ENCODE data around the gene PAPPA2.
"Not testable (repeated sequence)": the region's sequence is repeated elsewhere in the genome, so short reads cannot be mapped to it uniquely, and the experiment has no call there.

The PAPPA2 gene

GRCh38 chr1:176603696-176604095, 140.7 kb downstream of the PAPPA2 start:
- no peak for DNase-seq (ENCODE audit: low read depth, low spot score)

- DNase-seq (ENCODE audit: low read depth, low spot score), result no peak
Measured at GRCh38 chr1:176604461-176604860, 141.5 kb downstream of the PAPPA2 start.

- DNase-seq (ENCODE audit: low read depth, low spot score), result no peak
Measured at GRCh38 chr1:176605176-176605575, 142.2 kb downstream of the PAPPA2 start.

- no peak for DNase-seq (ENCODE audit: low read depth, low spot score)
Measured at GRCh38 chr1:176609556-176610408, 146.8 kb downstream of the PAPPA2 start.

GRCh38 chr1:176612791-176613190, 149.8 kb downstream of the PAPPA2 start:
- no peak for DNase-seq (ENCODE audit: low read depth, low spot score)

GRCh38 chr1:176617881-176618280, 154.9 kb downstream of the PAPPA2 start:
- DNase-seq (ENCODE audit: low read depth, low spot score), result no peak

- DNase-seq (ENCODE audit: low read depth, low spot score), result no peak
Measured at GRCh38 chr1:176619261-176619660, 156.3 kb downstream of the PAPPA2 start.

GRCh38 chr1:176625365-176625764, 162.4 kb downstream of the PAPPA2 start:
- DNase-seq (ENCODE audit: low read depth, low spot score), result no peak

- no peak for DNase-seq (ENCODE audit: low read depth, low spot score)
Measured at GRCh38 chr1:176626572-176627061, 163.6 kb downstream of the PAPPA2 start.

GRCh38 chr1:176628775-176629174, 165.8 kb downstream of the PAPPA2 start:
- no peak for DNase-seq (ENCODE audit: low read depth, low spot score)

- DNase-seq (ENCODE audit: low read depth, low spot score), result not testable (repeated sequence)
Measured at GRCh38 chr1:176634733-176635132, 171.8 kb downstream of the PAPPA2 start.

GRCh38 chr1:176638713-176639526, 175.9 kb downstream of the PAPPA2 start:
- no peak for DNase-seq (ENCODE audit: low read depth, low spot score)

- no peak for DNase-seq (ENCODE audit: low read depth, low spot score)
Measured at GRCh38 chr1:176643536-176643935, 180.6 kb downstream of the PAPPA2 start.

GRCh38 chr1:176648556-176648955, 185.6 kb downstream of the PAPPA2 start:
- no peak for DNase-seq (ENCODE audit: low read depth, low spot score)

- DNase-seq (ENCODE audit: low read depth, low spot score), result no peak
Measured at GRCh38 chr1:176656257-176656995, 193.5 kb downstream of the PAPPA2 start.

- no peak for DNase-seq (ENCODE audit: low read depth, low spot score)
Measured at GRCh38 chr1:176669782-176670181, 206.8 kb downstream of the PAPPA2 start.

- no peak for DNase-seq (ENCODE audit: low read depth, low spot score)
Measured at GRCh38 chr1:176670853-176671252, 207.9 kb downstream of the PAPPA2 start.

GRCh38 chr1:176682830-176683535, 220.0 kb downstream of the PAPPA2 start:
- DNase-seq (ENCODE audit: low read depth, low spot score), result no peak

- DNase-seq (ENCODE audit: low read depth, low spot score), result peak; percentile 45
Measured at GRCh38 chr1:176691251-176692228, 228.6 kb downstream of the PAPPA2 start.

- no peak for DNase-seq (ENCODE audit: low read depth, low spot score)
Measured at GRCh38 chr1:176692431-176692830, 229.5 kb downstream of the PAPPA2 start.

All from iPS DF 19.7 (cell line).